ENCODE measurements around the gene SH2D7.

Gene SH2D7

DNA sequence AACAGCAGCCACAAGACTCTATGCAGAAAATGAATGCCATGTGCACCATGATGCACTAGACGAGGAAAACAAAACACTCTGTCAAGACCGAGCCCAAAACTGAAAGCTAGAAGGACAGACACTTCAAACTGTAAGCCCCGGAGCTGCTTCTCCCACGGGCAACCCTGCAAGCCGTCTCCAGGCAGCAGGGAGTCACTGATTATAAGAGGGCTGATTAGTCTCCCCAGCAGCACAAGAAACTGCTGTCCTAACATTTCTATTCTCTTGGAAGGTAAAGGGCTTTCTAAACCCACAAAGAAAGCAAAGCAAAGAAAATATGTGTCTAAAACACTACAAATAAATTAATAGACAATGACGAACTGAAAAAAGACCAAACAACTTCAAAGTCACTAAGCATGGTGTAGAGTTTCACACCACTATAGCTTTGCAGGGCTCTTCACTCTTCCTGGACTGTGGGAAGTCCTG, 30.4 kb upstream of the SH2D7 start:
- peak; percentile 53 for DNase-seq

- DNase-seq, result no peak
Observed at GRCh38 chr15:78063217-78063616, 29.1 kb upstream of the SH2D7 start.

DNA sequence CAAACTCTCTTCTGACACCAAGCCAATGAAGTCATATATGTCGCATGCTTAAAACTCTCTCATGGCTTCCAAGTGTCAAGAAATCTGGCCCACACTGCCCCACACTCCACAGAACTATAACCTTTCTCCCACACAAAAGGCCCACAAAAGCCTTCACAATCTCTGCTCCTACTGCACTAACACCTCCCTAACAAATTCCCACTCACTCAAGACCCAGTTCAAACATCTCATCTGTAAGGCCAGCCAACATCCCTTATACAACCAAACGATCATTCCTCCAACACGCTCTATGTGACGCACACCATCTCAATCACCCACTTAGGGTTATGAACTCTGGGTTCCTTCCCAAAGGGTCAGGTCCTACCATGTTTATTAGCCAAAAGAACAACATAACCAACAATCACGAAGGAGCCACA, 28.4 kb upstream of the SH2D7 start:
- no peak for DNase-seq

- DNase-seq, result no peak
Observed at GRCh38 chr15:78064544-78064943, 27.8 kb upstream of the SH2D7 start.

GRCh38 chr15:78065284-78065872, 27.0 kb upstream of the SH2D7 start:
- no peak for DNase-seq

DNA sequence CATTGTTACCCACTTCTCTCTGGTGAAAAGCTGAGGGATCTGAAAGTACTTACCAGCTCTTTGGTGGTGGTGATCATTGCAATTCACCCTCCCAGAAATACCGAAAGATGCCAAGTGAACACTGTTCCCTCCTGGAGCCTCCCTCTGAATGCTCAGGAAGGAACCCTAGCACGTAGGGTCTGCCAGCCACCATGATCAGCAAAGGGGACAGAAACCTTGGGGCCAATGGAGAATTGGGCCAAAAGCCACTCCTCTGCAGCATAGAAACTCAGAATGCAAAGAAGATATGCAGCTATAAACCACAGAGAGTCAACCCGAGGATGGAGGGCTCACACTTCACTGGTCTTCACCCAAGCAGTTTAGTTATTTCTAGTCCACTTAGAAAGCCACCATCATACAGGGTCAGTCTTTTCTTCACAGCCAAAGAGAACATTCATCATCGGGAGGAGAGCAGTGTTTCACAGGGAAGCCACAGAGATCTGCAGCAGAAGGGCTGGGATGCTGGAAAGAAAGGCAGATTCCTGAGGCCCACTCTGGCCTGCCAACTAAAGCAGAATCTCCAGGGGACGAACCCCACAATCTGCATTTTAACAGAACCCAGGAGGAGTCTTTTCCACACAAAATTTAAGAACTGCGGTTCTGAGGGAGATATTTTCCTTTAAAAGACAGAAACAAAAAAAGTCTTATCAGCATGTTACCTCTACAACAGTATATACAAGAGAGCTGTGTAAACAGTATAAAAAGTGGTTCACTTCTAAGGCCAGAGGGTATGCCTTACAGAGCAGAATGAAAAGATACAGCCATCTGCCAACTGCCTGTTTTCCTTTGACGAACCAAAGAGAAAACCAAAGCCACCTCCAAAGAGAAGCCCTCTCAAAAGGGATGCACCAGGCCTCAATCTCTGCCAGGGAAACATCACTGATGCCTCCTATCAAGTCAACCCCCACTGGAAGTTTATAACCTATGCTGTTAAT, 26.1 kb upstream of the SH2D7 start:
- DNase-seq, result no peak

DNA sequence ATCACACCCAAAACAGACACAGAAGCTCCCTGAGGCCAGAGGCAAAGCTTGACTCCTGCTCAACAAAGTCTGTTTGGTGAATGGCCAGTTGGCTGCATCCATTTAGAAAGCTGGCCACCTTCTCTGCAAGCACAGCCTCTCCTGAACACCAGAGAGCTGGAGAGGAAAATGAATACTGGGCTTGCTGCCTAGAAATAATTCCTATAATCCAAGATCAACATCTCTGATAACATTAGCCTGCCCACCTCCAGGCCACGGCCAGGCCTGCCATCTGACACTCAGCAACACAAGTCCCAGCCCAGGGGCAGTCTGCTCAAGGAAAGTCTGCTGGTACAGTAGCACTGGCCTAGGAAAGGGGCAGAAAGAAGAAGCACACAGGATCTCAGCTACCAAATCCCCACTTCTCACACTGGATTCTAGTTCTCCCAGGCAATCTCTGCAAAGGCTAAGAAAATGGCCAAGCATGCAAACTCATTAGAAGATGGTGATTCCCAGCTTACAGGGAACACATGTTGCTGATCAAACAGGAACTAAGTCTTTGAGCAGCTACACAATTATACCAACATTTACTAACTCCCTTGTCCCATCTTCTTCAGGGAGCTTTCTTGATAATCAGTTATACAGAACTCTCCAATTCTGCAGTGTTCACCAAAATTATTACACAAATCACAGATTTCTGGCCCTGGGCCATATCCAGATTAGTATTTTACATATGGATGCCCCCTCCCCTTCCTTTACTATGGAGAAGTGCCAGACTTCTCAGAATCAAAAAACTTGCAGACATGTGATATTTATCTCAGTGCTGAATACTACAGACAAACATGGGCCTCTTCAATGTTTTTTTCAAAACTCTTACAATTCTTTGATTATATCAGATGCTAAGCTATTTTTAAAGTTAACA, 24.8 kb upstream of the SH2D7 start:
- peak; percentile 81 for DNase-seq

- no peak for DNase-seq
Observed at GRCh38 chr15:78069052-78069414, 23.3 kb upstream of the SH2D7 start.

- no peak for DNase-seq
Observed at GRCh38 chr15:78069462-78070029, 22.8 kb upstream of the SH2D7 start.

- no peak for DNase-seq
Observed at GRCh38 chr15:78070049-78070700, 22.2 kb upstream of the SH2D7 start.

GRCh38 chr15:78071383-78071782, 21.0 kb upstream of the SH2D7 start:
- no peak for DNase-seq

GRCh38 chr15:78072080-78072892, 20.1 kb upstream of the SH2D7 start:
- DNase-seq, result no peak

- no peak for DNase-seq
Observed at GRCh38 chr15:78073046-78073787, 19.1 kb upstream of the SH2D7 start.

DNA sequence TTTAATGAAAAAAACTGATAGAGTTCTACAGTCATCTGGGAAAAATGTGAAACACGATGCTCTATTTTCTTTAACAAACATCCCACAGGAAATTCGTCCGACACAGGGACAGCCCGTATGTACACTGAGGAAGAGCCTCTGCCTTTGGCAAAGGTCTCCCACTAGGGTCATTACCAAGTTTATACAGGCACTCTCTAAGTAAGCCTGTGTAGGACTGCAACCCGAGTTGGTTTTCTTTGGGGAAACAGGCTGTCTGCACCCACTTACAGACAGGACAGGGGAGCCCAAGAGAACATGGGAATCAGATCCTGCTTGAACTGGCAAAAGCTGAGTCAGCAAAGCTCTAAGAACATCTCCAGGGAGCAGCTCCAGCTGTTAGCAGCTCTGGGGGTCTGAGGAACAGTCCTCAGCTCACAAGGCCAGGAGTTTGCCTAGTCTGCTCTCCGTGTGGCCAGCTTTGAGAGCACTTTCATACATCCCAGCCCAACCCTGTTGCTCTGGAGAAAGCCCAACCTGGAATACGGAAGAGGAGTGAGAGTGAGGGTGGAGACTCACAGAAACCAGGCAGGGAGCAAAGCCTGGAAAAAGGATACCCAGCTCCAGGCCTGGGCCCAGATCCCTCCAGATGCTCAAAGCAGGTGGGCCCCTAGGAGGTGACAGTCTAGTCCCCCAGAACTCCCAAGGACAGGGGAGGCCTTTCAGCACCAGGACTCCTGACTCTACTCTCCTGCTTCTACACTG, 16.7 kb upstream of the SH2D7 start:
- DNase-seq, result peak; percentile 15

DNA sequence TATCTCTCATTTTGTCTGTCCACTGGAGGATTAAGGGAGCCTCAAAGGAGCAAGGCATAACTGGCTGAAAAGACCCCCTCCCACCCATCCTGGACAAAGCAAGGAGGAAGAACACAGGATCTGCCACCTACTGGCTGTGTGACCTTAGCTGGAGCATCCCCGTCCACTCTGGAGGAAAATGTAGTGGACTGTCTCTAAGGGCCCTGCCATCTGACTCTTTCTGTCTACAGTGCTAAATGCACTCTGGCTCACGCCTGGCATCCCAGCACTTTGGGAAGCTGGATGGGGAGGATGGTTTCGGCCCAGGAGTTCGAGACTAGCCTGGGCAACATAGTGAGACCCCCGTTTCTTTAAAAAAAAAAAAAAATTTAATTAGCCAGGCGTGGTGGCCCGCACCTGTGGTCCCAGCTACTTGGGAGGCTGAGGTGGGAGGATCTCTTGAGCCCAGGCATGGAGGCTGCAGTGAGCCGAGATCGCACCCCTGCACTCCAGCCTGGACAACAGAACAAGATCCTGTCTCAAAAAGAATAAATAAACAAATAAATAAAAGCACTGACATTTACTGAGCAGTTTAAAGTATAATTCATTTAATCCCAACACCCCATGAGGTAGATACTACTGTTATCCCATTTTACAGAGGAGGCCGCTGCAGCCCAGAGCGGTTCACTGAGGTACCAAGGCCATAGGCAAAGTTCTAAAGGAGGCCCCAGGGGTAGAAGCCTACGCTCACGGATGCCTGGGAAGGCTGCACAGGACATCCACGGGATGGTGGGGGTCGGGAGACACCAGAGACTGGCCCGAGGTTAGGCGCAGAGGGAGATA, 15.9 kb upstream of the SH2D7 start:
- no peak for DNase-seq

DNA sequence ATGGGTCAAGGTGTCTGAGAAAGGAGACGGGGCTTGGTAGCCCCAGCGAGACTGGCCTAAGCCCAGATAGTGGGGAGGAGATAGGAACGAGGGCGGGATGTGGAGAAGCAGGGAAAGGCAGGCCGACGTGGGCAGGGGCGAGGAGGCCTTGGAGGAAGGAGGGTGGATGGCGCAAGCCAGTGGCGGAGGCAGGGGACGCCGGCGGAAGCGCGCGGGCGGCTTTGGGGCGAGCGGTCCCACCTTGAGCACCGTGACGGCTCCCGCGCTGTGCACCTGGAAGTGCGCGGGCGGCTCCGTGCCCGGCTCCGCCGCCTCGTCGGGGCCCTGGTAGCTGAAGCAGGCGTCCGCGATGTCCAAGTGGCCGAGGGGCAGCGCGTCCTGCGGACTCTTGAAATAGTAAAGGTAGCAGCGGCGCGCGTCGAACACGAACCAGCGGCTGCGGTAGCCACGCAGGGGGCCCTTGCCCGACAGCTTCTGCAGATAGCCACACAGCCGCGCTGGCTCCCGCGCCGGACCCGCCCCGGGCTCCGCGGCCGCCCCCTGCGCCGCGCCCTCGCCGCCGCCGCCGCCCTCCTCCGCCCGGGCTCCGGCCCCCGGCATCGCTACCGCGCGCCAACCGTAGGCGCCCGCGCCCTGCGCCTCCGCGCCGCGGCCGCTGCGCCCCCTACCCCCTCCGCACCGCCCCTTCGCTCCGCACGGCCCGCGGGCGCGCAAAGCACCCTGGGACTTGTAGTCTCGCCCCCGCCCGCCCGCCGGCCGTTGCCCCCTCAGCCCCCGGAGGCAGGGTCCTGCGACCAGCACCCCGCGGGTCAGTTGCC, 15.1 kb upstream of the SH2D7 start, which contains the start of gene TBC1D2B:
TSS of gene TBC1D2B (minus strand) at position 659 of the 818 bp plus-strand sequence. CDS start at position 600, 59 bp downstream.
- DNase-seq, result peak; percentile 12

GRCh38 chr15:78077871-78078210, 14.5 kb upstream of the SH2D7 start:
- DNase-seq, result no peak
